Panc1 (cell line): ENCODE measurements around the gene PTPRO. TPM values are rescaled to one million over a fixed set of nuclear protein-coding genes. Genes with fewer than 3 reads are reported as not detected.
A peak's percentile ranks its signal among the peaks of the same experiment; 100 is the strongest.

Experiments
- ATAC-seq: fragments of 200-7000 bp; cut with Tn5 transposase; 2 replicates; pipeline ENCODE4 v1.9.1; 2020; ENCODE audit warnings: mild to moderate bottlenecking, moderate library complexity
- BruUV-seq: library from RNA; stranded (reverse); fragments of 400-500 nt; replicated peaks from 2 replicates; lab custom pipeline; 2021; lab: Mats Ljungman, UMichigan
- CTCF ChIA-PET: fragments of 300-600 bp; sonication (Branson Sonifier 250); formaldehyde crosslinking; loops from one replicate; lab custom pipeline; 2022; ENCODE audit warnings: antibody characterized with exemption; lab: Charles Lee
- POLR2A ChIA-PET: fragments of 300-600 bp; sonication (Branson Sonifier 250); formaldehyde crosslinking; loops from one replicate; lab custom pipeline; 2022; ENCODE audit warnings: antibody characterized with exemption; lab: Charles Lee
- DNase-seq: peaks from one replicate; pipeline ENCODE4 v3.0.0-alpha.2; 2010; ENCODE audit warnings: low read depth, low spot score
- H3K27ac ChIP-seq: 2 replicates; pipeline ENCODE4 v1.5.1; 2011; ENCODE audit warnings: mild to moderate bottlenecking, low read length, inconsistent platforms
- H3K27me3 ChIP-seq: fragments of 200-500 bp; sonication (Bioruptor generic); 2 replicates; pipeline ENCODE4 v1.6.0; 2014; ENCODE audit warnings: low read length, inconsistent platforms; ENCODE audit not compliant: control insufficient read depth, insufficient read depth
- H3K36me3 ChIP-seq: fragments of 200-500 bp; sonication (Bioruptor generic); 2 replicates; pipeline ENCODE4 v1.5.1; 2014; ENCODE audit warnings: inconsistent platforms, mild to moderate bottlenecking, low read length, moderate library complexity; ENCODE audit not compliant: control insufficient read depth, insufficient read depth
- H3K4me1 ChIP-seq: 2 replicates; pipeline ENCODE4 v1.5.1; 2011; ENCODE audit warnings: inconsistent platforms, mild to moderate bottlenecking, low read length, moderate library complexity; ENCODE audit not compliant: control insufficient read depth, insufficient read depth
- H3K4me3 ChIP-seq, 2 experiments: 2 replicates each; pipeline ENCODE4 v1.5.1; 2011 to 2012; ENCODE audit warnings: low read depth in 2 of 2, low read length in 2 of 2, mild to moderate bottlenecking in 2 of 2, inconsistent platforms in 1 of 2, moderate library complexity in 1 of 2
- H3K9me3 ChIP-seq: fragments of 200-500 bp; sonication (Bioruptor generic); 2 replicates; pipeline ENCODE4 v1.5.1; 2014; ENCODE audit warnings: low read depth, mild to moderate bottlenecking, inconsistent platforms, low read length, moderate library complexity; ENCODE audit not compliant: control insufficient read depth, insufficient read depth
- POLR2AphosphoS5 ChIP-seq: IDR thresholded peaks from 2 replicates; pipeline ENCODE4 v1.6.1; 2012; ENCODE audit warnings: mild to moderate bottlenecking, low read depth, low read length, moderate library complexity
- REST ChIP-seq, 2 experiments: IDR thresholded peaks; 2 replicates each; pipeline ENCODE4 v1.6.1; 2011 to 2012; ENCODE audit warnings: low read depth in 2 of 2, control low read depth in 1 of 2, low read length in 1 of 2, mild to moderate bottlenecking in 1 of 2, moderate library complexity in 1 of 2; ENCODE audit not compliant: insufficient read depth in 1 of 2
- SIN3A ChIP-seq: IDR thresholded peaks from 2 replicates; pipeline ENCODE4 v1.6.1; 2012; ENCODE audit warnings: low read depth, mild to moderate bottlenecking, low read length, moderate library complexity, borderline replicate concordance; ENCODE audit not compliant: insufficient read depth
- TCF7L2 ChIP-seq: IDR thresholded peaks from 2 replicates; pipeline ENCODE4 v1.6.1; 2011; ENCODE audit warnings: mild to moderate bottlenecking, low read depth, low read length, inconsistent platforms
- in situ Hi-C: cut with HindIII; loops from 2 replicates; pipeline ENCODE4 v1.10.0; 2016; ENCODE audit warnings: low sequenced_read_pairs, low pct_unique_long_range_greater_than_20kb
- intact Hi-C: fragments of 100-400 bp; cut with micrococcal nuclease; formaldehyde crosslinking; loops from one replicate; pipeline ENCODE4 v1.10.0; 2022; ENCODE audit not compliant: unreplicated experiment
- total RNA-seq: library from RNA; stranded (reverse); gene quantifications from one replicate; pipeline ENCODE4 v1.2.1, GENCODE V29; 2021; ENCODE audit not compliant: unreplicated experiment
- TF ChIP-seq, protein P1 (sequence below): fragments of 450-650 bp; IDR thresholded peaks from 2 replicates; pipeline ENCODE4 v1.5.1; 2017; ENCODE audit warnings: mild to moderate bottlenecking

PTPRO gene
- total RNA-seq, 1 experiment from 2014 or later = not detected

- DNase-seq (no peak), ATAC-seq (no peak)
- no peak overlapping the region for H3K4me3 ChIP-seq
- ChIA-PET POLR2A (no interaction called here), CTCF (no interaction called here)
- H3K27me3 ChIP-seq = no peaks in the 10 kb centered on the region
- no peaks in the 10 kb centered on the region for H3K9me3 ChIP-seq
- no peaks in the 10 kb centered on the region for H3K4me1 ChIP-seq
- no peaks in the 10 kb centered on the region for H3K36me3 ChIP-seq
- TF ChIP-seq REST (IDR thresholded peaks at IDR 0.05; ENCODE audit: insufficient read depth in 1 of 2, low read depth in 2 of 2, low read length in 1 of 2) = no peak
- TF ChIP-seq SIN3A = no peak
- TF ChIP-seq TCF7L2 = no peak
- TF ChIP-seq, protein P1, sequence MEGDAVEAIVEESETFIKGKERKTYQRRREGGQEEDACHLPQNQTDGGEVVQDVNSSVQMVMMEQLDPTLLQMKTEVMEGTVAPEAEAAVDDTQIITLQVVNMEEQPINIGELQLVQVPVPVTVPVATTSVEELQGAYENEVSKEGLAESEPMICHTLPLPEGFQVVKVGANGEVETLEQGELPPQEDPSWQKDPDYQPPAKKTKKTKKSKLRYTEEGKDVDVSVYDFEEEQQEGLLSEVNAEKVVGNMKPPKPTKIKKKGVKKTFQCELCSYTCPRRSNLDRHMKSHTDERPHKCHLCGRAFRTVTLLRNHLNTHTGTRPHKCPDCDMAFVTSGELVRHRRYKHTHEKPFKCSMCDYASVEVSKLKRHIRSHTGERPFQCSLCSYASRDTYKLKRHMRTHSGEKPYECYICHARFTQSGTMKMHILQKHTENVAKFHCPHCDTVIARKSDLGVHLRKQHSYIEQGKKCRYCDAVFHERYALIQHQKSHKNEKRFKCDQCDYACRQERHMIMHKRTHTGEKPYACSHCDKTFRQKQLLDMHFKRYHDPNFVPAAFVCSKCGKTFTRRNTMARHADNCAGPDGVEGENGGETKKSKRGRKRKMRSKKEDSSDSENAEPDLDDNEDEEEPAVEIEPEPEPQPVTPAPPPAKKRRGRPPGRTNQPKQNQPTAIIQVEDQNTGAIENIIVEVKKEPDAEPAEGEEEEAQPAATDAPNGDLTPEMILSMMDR = no peak
- TF ChIP-seq POLR2AphosphoS5 = no peak
- no peak overlapping the region for H3K27ac ChIP-seq
- in situ Hi-C loops (no loop called here), intact Hi-C loops (no loop called here)
- BruUV-seq = no TSS peak
Observed at GRCh38 chr12:15530361-15530760, 208.1 kb downstream of the PTPRO start.

DNA sequence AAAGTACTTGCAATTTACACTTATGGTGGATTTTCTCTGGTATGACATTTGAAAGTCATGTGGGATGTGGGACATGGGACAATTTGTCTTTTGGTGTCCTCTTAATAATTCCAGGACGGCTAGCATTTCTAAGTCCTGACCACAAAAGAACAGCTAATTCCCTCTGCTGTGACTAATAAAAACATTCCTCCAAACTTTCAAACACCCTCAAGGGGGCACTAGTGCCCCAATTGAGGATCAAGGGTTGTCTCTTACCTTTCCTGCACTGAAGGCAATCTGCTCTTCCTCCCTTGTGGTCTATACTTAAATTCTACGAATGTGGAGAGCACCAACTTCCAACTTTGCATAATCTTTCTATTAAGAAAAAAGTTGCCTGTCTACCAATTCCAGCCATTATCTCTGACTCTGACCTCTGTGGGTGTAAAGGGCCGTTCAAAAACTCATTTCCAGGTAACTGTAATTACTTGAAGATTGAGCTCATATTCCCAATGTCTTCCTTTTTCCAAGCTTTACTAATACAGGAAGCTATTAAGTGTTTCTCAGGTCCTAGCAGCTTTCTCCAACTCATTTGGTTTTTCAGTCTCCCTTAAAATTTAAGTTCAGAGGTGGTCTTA is 210.2 kb downstream of the PTPRO start:
- TF ChIP-seq SIN3A = no peak
- no peak for TF ChIP-seq REST (IDR thresholded peaks at IDR 0.05; ENCODE audit: insufficient read depth in 1 of 2, low read depth in 2 of 2, low read length in 1 of 2)
- TF ChIP-seq, protein P1 = peak; percentile 48

More for the DNA sequence above, 210.2 kb downstream of the PTPRO start:
- H3K9me3 ChIP-seq = no peaks in the 10 kb centered on the region
- DNase-seq (no peak), ATAC-seq (no peak)
- no peaks in the 10 kb centered on the region for H3K27me3 ChIP-seq
- H3K36me3 ChIP-seq = no peaks in the 10 kb centered on the region
- ChIA-PET POLR2A (no interaction called here), CTCF (interaction anchor here (0.6 kb wide), 1 partner anchor 9 kb away, joined by 5 read pairs; no protein-coding TSS in a partner anchor)
- H3K27ac ChIP-seq = no peak overlapping the region
- in situ Hi-C loops = no loop called here
- BruUV-seq = no TSS peak
- no peak overlapping the region for H3K4me3 ChIP-seq
- intact Hi-C loops = loop anchor here (2.0 kb wide), 2 partner anchors 54 to 324 kb away; no protein-coding TSS in a partner anchor
- no peaks in the 10 kb centered on the region for H3K4me1 ChIP-seq
